Daoy (cell line): ENCODE data around the gene SSBP4. TPM values are rescaled to one million over a fixed set of nuclear protein-coding genes. Genes with fewer than 3 reads are reported as not detected.
A peak's percentile ranks its signal among the peaks of the same experiment; 100 is the strongest.

Source experiments
- DNase-seq: peaks from one replicate; pipeline ENCODE4 v3.0.0-alpha.2; 2015; ENCODE audit warnings: low read depth
- total RNA-seq: library from RNA; depleted of rRNA; stranded (reverse); fragments of >200 nt; shearing (Covaris generic); gene quantifications from 2 replicates; pipeline ENCODE4 v1.2.3, GENCODE V29; 2014

Gene SSBP4
- total RNA-seq, 1 experiment from 2014 or later = 73.6 TPM

DNA sequence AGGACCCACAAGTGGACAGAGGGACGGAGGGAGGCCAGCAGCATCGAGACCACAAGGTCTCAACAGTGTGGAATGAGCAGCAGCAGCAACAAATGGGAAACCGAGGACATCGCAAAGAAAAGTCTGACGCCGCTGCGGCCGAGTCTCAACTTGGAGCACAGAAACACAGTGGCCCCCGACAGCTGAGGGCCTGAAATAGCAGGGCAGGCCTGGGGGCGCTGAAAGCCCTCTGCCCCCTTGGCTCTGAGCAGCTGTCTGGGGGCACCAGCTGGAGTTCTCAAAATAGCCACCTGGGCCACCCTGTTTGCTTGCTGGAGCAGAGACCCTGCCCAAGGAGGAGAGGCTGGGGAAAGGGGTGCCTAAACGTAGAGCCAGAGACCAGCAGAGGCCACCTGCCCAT lies 24.6 kb downstream of the SSBP4 start:
- DNase-seq = no peak

- DNase-seq = no peak
These were observed 25.3 kb downstream of the SSBP4 start for GRCh38 chr19:18444513-18444912.

DNA sequence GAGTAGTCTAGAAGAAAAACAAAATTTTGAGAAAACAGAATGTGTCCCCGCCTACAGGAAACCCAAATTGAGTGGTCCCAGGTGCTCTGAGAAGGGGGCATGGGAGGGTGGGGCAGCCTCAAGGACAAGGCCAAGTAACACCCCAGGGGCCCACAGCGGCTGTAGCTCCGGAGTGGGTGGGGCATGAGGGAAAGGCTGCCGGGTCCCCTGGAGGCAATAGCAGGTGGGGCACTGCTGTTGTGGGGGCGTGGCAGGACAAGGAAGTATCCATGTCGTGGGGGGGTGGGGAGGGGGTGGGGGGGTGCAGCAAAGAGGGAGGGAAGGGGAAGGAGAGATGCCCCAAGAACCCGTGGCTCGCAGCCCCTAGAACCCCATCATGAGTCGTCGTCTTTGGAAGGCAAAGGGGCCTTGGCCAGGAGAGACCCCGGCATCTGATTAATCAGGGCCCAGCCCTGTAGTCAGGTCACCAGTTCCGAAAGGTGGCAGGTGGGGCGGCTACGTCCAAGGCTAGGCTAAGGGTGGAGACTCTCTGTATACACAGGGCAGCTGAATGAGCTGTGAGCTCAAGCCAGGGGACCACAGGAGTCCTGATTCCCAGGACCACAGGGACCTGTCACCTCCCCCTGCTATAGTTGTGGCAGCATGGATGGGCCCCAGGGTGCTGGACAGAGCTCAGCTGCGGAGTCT lies 26.2 kb downstream of the SSBP4 start:
- DNase-seq = no peak

GRCh38 chr19:18446145-18446810 lies 27.1 kb downstream of the SSBP4 start:
- DNase-seq = no peak

GRCh38 chr19:18446811-18447359 lies 27.7 kb downstream of the SSBP4 start:
- DNase-seq = no peak

GRCh38 chr19:18449552-18449951 lies 30.4 kb downstream of the SSBP4 start:
- no peak for DNase-seq

DNA sequence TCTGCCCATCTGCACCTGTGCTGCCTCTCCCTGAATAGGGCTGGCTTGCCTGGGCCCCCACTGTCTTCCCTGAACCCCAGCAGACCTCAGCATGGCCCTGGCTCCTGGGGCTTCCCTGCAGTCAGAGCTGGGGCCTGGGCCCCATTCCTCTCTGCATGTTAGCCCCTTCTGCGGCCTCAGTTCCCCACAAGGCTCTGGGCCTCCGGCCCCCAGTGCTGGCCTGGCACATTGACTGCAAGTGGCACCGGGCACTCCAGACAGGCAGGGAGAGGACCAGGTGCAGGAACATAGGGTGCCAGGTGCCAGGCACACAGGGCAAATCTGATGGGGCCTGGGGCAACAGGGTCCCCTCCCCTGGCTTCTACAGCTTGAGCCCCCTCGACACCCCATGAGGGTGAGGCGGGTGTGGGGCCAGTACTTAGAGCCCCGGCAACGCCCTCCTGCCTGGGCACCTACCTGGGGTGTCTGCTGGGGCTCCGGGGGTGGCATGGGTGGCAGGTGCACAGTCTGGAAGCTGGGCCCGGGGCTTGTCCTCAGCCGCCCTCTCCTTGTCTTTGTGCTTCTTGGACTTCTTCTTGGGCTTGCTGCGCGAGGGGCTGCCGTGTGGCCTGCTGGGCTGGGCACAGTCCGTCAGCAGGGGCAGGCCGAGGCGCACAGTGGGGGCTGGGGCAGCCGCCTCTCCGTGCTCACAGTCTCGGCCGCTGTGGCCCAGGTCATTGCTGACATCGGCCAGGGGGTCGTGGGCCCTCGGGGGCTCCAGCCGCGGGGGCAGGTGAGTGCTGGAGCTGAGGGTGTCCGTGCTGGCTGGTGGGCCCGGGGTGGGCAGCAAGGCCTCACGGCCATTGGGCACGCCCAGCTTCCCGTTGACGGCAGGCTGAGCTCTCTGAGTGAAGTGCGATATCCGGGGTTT lies 31.1 kb downstream of the SSBP4 start:
- no peak for DNase-seq

DNA sequence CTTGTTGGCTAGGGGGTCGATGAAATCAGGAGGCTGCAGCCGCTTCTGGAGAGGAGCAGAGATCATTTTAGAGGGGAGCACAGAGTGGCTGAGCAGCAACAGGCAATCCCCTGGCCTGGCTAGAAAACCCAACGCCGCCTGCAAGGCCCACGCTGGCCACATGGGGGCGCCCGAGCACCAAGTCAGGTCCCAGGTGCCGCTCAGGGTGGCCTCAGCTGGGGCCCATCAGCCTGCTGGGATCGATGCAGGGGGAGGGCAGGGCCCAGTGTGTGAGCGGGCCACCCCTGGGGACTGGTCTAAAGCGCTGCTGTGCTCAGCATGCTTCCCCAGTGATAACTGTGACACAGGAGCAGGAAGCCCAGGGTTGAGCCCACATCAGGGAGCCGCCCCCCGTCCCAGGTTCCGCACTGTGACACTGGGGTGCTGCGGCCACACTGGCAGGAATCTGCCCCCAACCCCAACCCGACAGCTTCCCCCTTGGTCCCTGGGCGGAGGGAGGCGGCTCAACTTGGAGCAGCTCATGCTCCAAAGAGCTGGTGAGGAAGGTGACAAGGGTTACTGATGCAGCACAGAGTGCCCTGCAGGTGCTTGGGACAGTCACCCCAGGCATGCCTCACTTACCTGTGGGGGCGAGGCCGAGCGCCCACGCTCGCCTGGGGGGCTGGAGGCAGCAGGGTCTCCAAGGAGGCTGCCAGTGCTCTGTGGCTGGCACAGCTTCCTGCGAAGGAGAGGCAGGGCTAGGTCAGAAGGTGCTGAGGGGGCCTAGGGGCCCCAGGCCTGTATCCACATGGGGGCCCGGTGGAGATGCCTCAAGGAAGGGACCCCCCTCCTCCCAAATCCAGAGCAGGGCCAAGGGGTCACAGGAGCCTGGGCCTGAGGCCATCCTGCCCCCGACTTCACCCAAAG lies 32.0 kb downstream of the SSBP4 start:
- DNase-seq = peak; percentile 81

DNA sequence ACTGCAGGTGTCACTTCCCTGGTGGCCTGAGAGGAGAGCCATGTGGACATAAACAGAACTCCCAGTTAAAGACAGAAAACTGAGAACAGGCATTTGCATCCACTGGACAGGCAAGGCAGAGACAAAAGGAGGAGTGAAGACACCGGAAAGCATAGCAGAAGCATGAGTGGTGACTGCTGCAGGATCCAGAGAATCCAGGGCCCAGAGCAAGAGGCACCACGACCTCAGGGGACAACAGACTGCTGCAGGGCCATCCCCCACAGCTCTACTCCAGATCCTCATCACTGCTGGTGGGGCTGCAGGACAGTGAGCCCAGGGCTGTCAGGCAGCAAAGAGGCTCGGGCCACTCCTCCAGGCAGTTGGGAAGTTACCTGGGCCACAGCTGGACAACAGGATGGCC lies 33.2 kb downstream of the SSBP4 start:
- DNase-seq = no peak

DNA sequence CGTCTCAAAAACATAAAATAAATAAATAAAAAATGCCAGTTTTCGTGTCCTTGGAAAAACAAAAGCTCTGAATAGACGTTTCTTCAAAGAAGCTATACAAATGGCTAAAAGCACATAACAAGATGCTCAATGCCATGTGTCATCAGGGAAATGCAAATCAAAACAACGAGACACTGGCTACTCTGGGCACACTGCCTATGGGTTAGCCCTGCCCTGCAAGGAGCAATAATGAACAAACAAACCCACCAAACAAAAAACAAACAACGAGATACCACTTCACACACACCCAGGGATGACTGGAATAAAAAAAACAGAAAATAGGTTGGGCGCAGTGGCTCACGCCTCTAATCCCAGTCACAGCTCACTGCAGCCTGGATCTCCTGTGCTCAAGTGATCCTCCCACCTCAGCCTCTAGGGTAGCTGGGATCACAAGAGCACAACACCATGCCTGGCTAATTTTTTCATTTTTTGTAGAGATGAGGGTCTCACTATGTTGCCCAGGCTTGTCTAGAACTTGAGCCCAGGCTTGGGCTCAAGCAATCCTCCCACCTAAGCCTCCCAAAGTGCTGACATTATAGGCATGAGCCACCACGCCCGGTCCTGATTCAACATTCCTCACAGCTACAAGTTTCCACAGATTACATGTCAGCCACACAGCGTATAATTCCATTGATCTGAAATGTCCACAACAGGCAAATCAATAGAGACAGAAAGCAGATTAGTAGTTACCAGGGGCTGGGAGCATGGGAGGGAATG lies 34.2 kb downstream of the SSBP4 start:
- no peak for DNase-seq

GRCh38 chr19:18456279-18456678 lies 37.1 kb downstream of the SSBP4 start:
- no peak for DNase-seq

DNA sequence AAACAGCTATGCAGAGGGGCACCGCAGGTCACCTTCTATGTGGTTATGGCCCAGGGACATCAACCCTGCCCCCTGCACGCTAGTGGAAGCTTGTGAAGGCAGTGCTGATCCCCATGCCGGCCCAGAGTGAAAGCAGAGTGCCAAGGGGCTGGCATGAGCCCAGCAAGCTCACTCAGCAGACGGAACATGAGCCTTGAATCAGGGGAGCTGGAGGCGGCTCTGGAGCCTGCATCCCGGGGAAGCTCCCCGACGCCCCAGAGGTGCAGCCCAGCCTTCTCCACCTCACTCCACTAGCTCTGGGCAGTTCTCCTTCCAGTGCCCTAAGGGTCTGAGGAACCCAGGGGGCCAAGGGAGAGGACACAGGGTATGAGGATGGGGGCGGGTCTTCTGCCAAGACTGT lies 37.8 kb downstream of the SSBP4 start:
- DNase-seq = peak; percentile 63

GRCh38 chr19:18457483-18458331 lies 38.5 kb downstream of the SSBP4 start:
- no peak for DNase-seq

DNA sequence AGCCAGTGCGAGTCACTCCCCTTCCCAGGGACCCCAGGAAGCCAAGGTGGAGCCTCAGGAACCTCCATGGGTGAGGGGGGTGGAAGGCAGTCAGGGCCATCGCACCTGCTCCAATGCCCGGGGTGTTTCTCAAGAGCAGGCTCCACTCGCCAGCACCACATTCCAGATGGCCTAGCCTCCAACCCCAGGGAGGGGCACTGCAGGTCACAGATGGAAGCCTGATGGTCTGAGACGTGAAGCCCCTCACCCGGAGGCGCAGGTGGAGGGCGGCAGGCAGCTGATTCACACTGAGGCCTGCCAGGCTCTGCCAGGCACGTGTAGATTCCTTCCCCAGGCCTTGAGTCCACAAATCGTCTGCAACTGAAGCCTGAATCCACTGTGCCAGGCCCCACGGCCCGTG lies 41.7 kb downstream of the SSBP4 start:
- DNase-seq = no peak

- DNase-seq = no peak
These were observed 42.3 kb downstream of the SSBP4 start for GRCh38 chr19:18461471-18461870.

GRCh38 chr19:18464646-18465045 lies 45.4 kb downstream of the SSBP4 start:
- peak; percentile 74 for DNase-seq

DNA sequence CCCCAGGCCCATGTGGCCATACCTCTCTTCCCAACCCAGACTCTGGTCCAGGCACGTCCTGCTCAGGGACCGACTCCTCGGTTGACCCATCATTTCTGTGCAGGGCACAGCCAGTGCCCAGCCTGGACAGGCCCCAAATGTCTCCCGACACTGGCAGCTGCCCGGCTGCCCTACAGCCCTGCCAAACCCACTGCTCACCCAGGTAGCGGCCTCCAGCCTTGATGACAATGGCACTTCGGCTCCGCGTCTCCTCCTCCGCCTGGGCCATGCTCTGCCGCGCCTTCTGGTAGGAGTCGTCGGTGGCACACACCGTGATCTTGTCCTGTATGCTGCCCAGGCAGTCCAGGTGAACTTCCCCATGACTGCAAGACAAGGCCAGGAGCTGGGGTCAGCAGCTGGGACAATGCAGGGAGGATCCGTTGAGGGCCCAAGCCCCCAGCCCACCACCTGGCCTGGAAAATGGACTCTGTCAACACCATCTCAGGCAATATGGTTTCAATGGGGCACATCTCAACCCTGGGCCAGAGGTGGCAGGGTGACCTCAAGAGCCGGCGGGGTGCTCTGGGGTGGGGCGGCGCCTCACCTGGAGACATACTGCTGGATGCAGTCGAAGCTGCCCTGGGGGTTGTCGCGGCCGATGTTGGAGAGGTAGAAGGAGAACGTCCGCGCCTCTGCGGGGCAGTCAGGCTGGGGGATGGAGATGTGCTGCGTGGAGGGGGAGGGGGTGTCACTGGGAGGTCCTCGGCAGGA lies 46.2 kb downstream of the SSBP4 start:
- DNase-seq = no peak

- DNase-seq = no peak
These were observed 46.8 kb downstream of the SSBP4 start for GRCh38 chr19:18465964-18466339.

GRCh38 chr19:18466354-18466753 lies 47.2 kb downstream of the SSBP4 start:
- no peak for DNase-seq
